Prostate gland (tissue), 2 donors: Measurements from ENCODE around the gene GALNT13.

Experiments
- CTCF ChIP-seq, 4 experiments: fragments of 200-600 bp in 2 of 4; fragments of 450-650 bp in 2 of 4; sonication (generic) in 2 of 4; IDR thresholded peaks; 1 replicate in 3 of 4; 2 replicates in 1 of 4; pipeline ENCODE4 v1.5.1; 2016 to 2019; ENCODE audit warnings: antibody characterized with exemption in 4 of 4, mild to moderate bottlenecking in 2 of 4, moderate library complexity in 2 of 4
- POLR2A ChIP-seq: fragments of 450-650 bp; IDR thresholded peaks from one replicate; pipeline ENCODE4 v1.6.1; 2016; ENCODE audit warnings: antibody characterized with exemption, mild to moderate bottlenecking
- POLR2AphosphoS5 ChIP-seq: sonication (generic); formaldehyde crosslinking; IDR thresholded peaks from one replicate; pipeline ENCODE4 v1.6.1; 2017; ENCODE audit warnings: antibody characterized with exemption

GRCh38 chr2:153944800-153945199 lies 73.1 kb downstream of the GALNT13 start:
- TF ChIP-seq CTCF (IDR thresholded peaks at IDR 0.05) (no peak), POLR2A (no peak), POLR2AphosphoS5 (no peak)
